GM18870 (cell line): ENCODE measurements around the gene VPS39.
"Not testable (repeated sequence)": the region's sequence is repeated elsewhere in the genome, so short reads cannot be mapped to it uniquely, and the experiment has no call there.

ENCODE experiments used
- ATAC-seq: cut with Tn5 transposase; IDR thresholded peaks from one replicate; pipeline ENCODE4 v1.9.1; 2021; ENCODE audit warnings: moderate library complexity; ENCODE audit not compliant: unreplicated experiment

Gene VPS39

GRCh38 chr15:42207674-42208579 lies at the start of gene VPS39:
Gene VPS39, minus strand, starts transcription at chr15:42208304. Its CDS starts 151 bp downstream, at chr15:42208153.
- ATAC-seq, result peak; percentile 86

GRCh38 chr15:42253300-42253699 lies 45.2 kb upstream of the VPS39 start:
- no peak for ATAC-seq

GRCh38 chr15:42240823-42241222 lies 32.7 kb upstream of the VPS39 start:
- no peak for ATAC-seq

- ATAC-seq, result no peak
Observed at GRCh38 chr15:42239528-42240182, 31.6 kb upstream of the VPS39 start.

DNA sequence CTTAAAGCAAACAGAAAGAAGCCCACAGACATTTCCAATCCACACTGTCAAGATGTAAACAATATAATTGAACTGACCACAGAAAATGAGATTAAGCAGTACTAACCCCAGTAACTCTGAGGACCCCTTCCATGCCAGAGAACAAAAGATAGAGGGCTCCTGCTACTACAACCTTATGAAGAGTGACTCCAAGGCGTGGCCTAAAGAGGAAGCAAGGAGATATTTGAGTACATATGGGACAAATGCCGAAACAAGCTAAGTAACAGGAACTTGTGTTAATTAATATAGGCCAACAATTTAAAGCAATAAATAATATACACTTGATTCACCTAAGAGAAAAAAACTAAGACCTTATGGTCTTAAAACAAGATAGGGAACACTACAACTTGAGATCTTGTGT lies 25.0 kb upstream of the VPS39 start:
- ATAC-seq, result no peak

DNA sequence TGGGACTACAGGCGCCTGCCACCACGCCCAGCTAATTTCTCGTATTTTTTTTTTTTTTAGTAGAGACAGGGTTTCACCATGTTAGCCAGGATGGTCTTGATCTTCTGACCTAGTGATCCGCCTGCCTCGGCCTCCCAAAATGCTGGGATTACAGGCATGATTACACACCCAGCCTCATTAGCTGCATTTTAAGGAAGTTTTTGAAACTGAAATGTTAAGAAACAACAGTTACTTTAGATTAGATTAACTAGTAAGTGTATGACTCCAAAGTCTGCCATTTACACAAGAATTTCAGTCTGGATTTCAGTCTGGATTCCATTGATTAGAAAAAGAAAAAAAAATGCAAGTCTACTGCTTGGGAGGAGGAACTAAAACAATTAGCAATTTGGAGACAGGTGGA lies 24.5 kb upstream of the VPS39 start:
- no peak for ATAC-seq

DNA sequence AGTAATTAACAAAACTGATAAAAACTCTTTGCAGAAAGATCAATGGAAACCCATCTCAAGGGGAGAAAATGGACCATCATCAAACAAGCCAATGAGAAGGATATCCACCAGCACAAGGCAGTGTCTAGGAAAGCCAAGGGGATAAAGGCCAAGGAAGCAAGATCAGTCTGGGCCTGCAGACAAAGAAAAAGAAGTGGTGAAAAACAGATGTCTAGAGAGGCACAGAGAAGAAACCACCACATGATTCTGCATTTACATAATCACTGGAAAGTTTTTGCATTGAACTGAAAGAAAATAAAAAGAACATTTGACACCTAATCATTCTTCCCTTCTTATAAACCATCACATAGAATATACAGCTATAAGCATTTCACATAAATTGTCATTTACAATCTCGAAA lies 23.0 kb upstream of the VPS39 start:
- ATAC-seq, result no peak

DNA sequence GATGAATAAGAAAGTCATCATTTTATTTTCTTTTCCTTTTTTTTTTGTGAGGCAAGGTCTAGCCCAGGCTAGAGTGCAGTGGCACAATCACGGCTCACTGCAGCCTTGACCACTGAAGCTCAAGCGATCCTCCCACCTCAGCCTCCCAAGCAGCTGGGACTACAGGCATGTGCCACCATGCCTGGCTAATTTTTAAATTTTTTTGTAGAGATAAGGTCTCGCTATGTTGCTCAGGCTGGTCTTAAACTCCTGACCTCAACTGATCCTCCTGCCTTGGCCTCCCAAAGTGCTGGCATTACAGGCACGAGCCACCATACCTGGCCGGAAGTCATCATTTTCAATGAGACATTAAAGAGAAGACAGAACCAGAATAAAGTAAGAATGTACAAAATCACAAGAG lies 20.9 kb upstream of the VPS39 start:
- not testable (repeated sequence) for ATAC-seq

GRCh38 chr15:42228036-42228435 lies 19.9 kb upstream of the VPS39 start:
- no peak for ATAC-seq

DNA sequence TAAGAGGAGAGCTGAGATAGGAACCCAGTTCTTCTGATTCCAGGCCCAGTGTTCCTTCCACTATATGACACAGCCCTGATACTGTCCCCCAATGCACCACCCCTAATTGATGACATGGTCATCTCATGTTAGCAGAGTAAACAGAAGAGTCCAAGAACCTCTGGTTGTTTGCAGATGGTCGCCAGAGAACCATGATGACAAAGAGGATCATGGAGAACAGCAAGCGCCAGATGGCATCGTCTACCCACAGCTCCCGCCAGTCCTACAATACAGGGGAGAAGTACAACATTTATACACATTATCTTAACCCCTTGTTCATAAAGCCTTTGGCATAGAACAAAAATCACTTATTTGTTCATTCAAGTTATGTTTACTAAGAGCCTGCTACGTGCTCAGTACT lies 18.5 kb upstream of the VPS39 start:
- ATAC-seq, result no peak

GRCh38 chr15:42220216-42220615 lies 12.1 kb upstream of the VPS39 start:
- ATAC-seq, result no peak

DNA sequence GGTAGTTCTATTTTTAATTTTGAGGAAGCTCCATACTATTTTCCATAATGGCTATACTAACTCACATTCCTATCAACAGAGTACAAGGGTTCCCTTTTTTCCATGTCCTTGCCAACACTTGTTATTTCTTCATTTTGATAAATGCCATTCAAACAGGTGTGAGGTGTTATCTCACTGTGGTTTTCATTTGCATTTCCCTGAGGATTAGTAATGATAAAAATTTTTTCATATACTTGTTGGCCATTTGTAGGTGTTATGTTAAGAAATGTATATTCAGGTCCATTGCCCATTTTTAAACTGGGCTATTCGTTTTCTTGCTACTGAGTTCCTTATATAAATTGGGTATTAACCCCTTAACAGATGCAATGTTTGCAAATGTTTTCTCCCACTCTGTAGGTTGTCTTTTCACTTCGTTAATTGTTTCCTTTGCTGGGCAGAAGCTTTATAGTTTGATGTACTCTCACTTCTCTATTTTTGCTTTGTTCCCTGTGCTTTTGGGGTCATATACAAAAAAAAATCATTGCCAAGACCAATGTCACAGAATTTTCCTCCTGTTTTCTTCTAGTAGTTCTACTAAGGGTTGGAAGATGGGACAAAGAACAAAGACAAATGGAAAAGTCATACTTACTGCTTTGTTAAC lies 11.0 kb upstream of the VPS39 start:
- ATAC-seq, result no peak

DNA sequence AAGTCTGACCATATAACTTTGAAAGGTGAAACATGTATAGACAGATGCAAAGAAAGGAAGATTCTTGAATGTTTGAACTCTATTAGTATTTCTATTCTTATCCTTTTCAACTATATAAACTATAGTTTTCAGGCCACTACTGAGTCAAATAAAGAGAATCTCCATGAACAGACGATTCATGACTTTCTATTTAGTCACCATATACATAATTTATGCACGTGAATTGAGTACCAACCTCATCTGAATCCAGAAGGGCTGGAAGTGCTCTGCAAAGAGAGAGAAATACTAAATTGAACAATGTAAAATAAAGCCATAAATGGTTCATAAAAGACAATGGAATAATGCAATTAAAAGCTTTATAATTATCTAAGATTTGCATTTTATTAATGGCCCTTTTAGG lies 9.5 kb upstream of the VPS39 start:
- ATAC-seq, result no peak

GRCh38 chr15:42215913-42216829 lies 8.1 kb upstream of the VPS39 start:
- no peak for ATAC-seq

DNA sequence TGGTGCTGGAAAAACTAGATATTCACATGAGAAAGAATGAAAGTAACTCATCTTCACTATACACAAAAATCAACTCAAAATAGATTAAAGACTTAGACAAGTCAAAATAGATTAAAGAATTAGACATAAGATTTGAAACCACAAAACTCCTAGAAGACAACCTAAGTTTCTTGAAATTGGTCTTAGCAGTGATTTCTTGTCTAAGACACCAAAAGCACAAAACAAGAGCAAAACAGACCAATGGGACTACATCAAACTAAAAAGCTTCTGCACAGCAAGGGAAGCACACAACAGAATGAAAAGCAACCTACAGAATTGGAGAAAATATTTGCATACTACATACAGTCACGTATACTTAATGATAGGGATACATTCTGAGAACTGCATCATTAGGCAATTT lies 6.5 kb upstream of the VPS39 start:
- ATAC-seq, result no peak

GRCh38 chr15:42213511-42213910 lies 5.4 kb upstream of the VPS39 start:
- no peak for ATAC-seq

DNA sequence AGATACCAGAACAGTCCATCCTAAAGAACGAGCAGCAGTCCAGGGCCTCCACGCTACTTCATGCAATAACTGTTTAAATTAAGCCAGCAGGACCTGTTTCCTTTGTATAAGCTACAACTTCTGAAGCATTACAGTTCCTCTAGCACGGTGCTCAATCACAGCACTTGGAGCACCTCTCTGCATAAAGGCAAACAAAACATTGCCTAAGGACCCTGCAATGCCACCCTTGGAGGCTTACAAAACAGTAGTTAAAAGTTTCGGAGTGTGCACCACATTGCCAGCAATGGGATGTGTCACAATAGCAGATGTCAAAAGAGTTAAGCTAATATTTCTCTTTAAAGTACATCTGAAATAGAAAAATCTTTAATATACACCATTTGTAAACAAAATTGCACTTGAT lies 2.6 kb upstream of the VPS39 start:
- no peak for ATAC-seq

- ATAC-seq, result no peak
Observed at GRCh38 chr15:42206406-42206805, 1.7 kb downstream of the VPS39 start.

- no peak for ATAC-seq
Observed at GRCh38 chr15:42203891-42204290, 4.2 kb downstream of the VPS39 start.

DNA sequence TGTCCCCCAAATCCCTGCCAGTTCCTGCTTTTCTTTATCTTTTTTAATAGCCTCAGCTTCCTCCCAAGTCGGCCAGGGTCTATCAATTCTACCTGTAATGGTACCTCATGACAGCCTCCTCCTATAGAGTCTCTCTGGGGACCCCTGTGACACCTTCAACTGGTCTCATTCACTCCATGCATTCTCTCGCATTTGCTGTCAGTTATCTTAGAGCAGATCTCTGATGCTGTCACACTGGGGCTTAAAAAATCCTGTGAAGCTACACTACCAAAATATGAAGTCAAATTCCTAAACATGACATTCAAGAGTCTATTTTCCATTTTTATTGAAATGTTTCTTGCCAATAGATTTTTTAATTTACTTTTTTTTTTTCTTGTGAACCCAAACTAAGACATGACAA lies 5.5 kb downstream of the VPS39 start:
- ATAC-seq, result no peak

DNA sequence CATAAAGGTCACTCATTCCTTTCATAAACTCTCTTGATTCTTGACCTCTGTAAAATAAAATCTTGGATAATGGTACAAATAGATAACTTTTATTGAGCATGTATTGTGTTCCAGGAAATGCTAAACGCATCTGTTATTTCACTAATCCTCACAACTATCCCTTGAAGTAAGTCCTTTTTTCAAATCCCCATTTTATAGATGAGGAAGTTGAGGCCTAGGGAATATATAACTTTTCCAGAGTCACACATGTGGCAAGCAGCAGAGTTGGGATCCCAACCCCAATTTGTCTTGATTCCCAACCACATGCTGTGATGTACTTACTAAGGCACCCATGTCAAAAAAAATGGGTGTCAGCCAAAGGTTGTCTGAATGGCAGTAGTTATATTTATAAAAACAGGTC lies 6.3 kb downstream of the VPS39 start:
- ATAC-seq, result no peak
